Spleen (tissue), 7 donors: ENCODE data around the gene ERG.

Source experiments
- POLR2AphosphoS5 ChIP-seq, 3 donors: sonication (generic); formaldehyde crosslinking; IDR thresholded peaks; one replicate each; pipeline ENCODE4 v1.5.1; 2017; ENCODE audit warnings: antibody characterized with exemption in 3 of 3
- TF ChIP-seq, protein P1 (sequence below), 11 experiments: fragments of 200-600 bp in 7 of 11; fragments of 450-650 bp in 4 of 11; sonication (generic) in 4 of 11; IDR thresholded peaks in 8 of 11; conservative IDR thresholded peaks in 3 of 11; 1 replicate in 7 of 11; 2 replicates in 4 of 11; pipeline versions ENCODE4 v1.4.0 to v1.8.0; 2016 to 2021; ENCODE audit warnings: antibody characterized with exemption in 11 of 11, inconsistent platforms in 4 of 11, mild to moderate bottlenecking in 1 of 11
- donor health status: DM: no; HTN: no; CAD: no; lungs with moderate emphysema.
- donor health status: DM: no; HTN: no; CAD: no.
- donor health status: DM: no; HTN: no; CAD: no.

DNA sequence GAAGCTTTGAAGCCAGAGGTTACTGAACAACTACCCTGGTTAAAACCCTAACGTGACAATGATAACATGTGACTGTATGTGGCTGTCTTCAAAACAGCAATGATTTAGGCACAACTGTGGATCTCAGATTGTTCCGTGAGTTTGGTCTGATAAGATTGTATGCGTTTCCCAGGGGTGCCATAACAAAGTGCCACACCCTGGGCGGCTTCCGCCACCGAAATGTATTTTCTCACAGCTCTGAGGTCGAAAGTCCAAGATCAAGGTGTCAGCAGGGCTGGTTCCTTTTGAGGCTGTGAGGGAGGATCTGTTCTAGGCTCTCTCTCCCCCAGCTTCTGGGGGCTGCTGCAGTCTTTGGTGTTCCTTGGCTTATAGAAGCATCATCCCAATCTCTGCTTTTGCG lies 29.5 kb upstream of the ERG start:
- TF ChIP-seq, protein P1, sequence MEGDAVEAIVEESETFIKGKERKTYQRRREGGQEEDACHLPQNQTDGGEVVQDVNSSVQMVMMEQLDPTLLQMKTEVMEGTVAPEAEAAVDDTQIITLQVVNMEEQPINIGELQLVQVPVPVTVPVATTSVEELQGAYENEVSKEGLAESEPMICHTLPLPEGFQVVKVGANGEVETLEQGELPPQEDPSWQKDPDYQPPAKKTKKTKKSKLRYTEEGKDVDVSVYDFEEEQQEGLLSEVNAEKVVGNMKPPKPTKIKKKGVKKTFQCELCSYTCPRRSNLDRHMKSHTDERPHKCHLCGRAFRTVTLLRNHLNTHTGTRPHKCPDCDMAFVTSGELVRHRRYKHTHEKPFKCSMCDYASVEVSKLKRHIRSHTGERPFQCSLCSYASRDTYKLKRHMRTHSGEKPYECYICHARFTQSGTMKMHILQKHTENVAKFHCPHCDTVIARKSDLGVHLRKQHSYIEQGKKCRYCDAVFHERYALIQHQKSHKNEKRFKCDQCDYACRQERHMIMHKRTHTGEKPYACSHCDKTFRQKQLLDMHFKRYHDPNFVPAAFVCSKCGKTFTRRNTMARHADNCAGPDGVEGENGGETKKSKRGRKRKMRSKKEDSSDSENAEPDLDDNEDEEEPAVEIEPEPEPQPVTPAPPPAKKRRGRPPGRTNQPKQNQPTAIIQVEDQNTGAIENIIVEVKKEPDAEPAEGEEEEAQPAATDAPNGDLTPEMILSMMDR (IDR thresholded peaks at IDR 0.05 in 8 of 11, conservative IDR thresholded peaks at IDR 0.05 in 3 of 11) = no peak
- no peak for TF ChIP-seq POLR2AphosphoS5 (IDR thresholded peaks at IDR 0.05)
